SK-N-SH treated with all-trans-retinoic acid at 6 μM for 48 hours (cell line): ENCODE results near the gene ELFN2.

Source experiments
- ATAC-seq: fragments of 200-7000 bp; cut with Tn5 transposase; 3 replicates; pipeline ENCODE4 v1.9.1; 2020; ENCODE audit warnings: mild to moderate bottlenecking, moderate library complexity
- ARNTL ChIP-seq: fragments of 450-650 bp; formaldehyde crosslinking; IDR thresholded peaks from 2 replicates; pipeline ENCODE4 v1.5.0; 2020; ENCODE audit warnings: low read depth, mild to moderate bottlenecking, moderate library complexity, borderline replicate concordance
- CREB5 ChIP-seq: fragments of 250-450 bp; sonication (Bioruptor Pico); IDR thresholded peaks from 2 replicates; pipeline ENCODE4 v1.5.1; 2020; ENCODE audit warnings: low read depth, mild to moderate bottlenecking, moderate library complexity
- CSDC2 ChIP-seq: fragments of 250-450 bp; sonication (Bioruptor Pico); IDR thresholded peaks from 2 replicates; pipeline ENCODE4 v1.5.0; 2020; ENCODE audit warnings: mild to moderate bottlenecking, moderate library complexity
- CSRNP3 ChIP-seq: fragments of 250-450 bp; sonication (Bioruptor Pico); IDR thresholded peaks from 2 replicates; pipeline ENCODE4 v1.5.1; 2021; ENCODE audit warnings: mild to moderate bottlenecking, moderate library complexity
- ESRRG ChIP-seq: fragments of 250-450 bp; sonication (Bioruptor Pico); IDR thresholded peaks from 2 replicates; pipeline ENCODE4 v1.6.1; 2021; ENCODE audit warnings: mild to moderate bottlenecking
- OSR1 ChIP-seq: fragments of 250-450 bp; sonication (Bioruptor Pico); IDR thresholded peaks from 2 replicates; pipeline ENCODE4 v1.8.0; 2022; ENCODE audit warnings: moderate library complexity, mild to moderate bottlenecking, inconsistent platforms
- PATZ1 ChIP-seq: fragments of 250-450 bp; sonication (Bioruptor Pico); IDR thresholded peaks from 2 replicates; pipeline ENCODE4 v1.8.0; 2020; ENCODE audit warnings: mild to moderate bottlenecking, moderate library complexity, borderline replicate concordance
- POU6F1 ChIP-seq: fragments of 250-450 bp; sonication (Bioruptor Pico); IDR thresholded peaks from 2 replicates; pipeline ENCODE4 v1.8.0; 2021; ENCODE audit warnings: low read depth, mild to moderate bottlenecking, moderate library complexity, borderline replicate concordance
- SNAI2 ChIP-seq: fragments of 250-450 bp; sonication (Bioruptor Pico); IDR thresholded peaks from 2 replicates; pipeline ENCODE4 v1.5.0; 2020; ENCODE audit warnings: mild to moderate bottlenecking, moderate library complexity
- TOX ChIP-seq: fragments of 250-450 bp; sonication (Bioruptor Pico); IDR thresholded peaks from 2 replicates; pipeline ENCODE4 v1.8.0; 2021; ENCODE audit warnings: mild to moderate bottlenecking, moderate library complexity, borderline replicate concordance
- TSHZ2 ChIP-seq: fragments of 250-450 bp; sonication (Bioruptor Pico); IDR thresholded peaks from 2 replicates; pipeline ENCODE4 v1.5.0; 2020; ENCODE audit warnings: mild to moderate bottlenecking, moderate library complexity
- ZFP3 ChIP-seq: fragments of 250-450 bp; sonication (Bioruptor Pico); IDR thresholded peaks from 2 replicates; pipeline ENCODE4 v1.5.0; 2020; ENCODE audit warnings: mild to moderate bottlenecking, moderate library complexity
- ZNF565 ChIP-seq: fragments of 450-650 bp; formaldehyde crosslinking; conservative IDR thresholded peaks from 2 replicates; pipeline ENCODE4 v1.5.0; 2020; ENCODE audit warnings: low read depth, mild to moderate bottlenecking, moderate library complexity
- ZNF70 ChIP-seq: fragments of 450-650 bp; formaldehyde crosslinking; IDR thresholded peaks from 2 replicates; pipeline ENCODE4 v1.5.0; 2020; ENCODE audit warnings: mild to moderate bottlenecking, moderate library complexity
- ZNF8 ChIP-seq: fragments of 450-650 bp; formaldehyde crosslinking; IDR thresholded peaks from 2 replicates; pipeline ENCODE4 v1.5.0; 2020; ENCODE audit warnings: mild to moderate bottlenecking, moderate library complexity

Gene ELFN2

DNA sequence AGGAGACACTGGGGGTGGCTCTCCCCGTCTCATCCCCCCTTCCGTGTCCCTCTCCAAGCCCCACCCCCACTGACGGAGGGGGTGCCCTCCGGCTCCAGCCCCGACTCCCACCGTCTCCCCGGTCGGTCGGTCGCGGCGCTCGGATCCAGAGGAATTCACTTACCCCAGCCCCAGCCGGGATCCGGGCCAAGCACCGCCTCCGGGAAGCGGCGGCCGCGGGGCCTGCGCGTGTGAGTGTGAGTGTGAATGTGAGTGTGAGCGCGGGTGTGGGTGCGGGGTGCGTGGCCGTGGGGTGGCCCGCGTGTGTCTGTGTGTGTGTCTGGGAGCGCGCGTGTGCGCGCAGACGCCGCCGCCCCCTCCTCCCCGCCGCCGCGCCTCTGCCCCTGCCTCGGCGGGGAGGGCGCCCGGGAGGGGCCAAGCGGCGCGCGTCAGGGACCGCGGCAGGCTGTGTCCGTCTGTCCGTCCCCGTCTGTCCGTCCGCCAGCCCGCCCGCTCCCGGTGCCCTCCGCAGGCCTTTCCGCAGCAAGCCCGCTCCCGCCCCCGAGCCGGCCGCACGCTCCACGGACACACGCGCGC lies at the start of gene ELFN2:
ELFN2 (minus strand) TSS at position 345 of the 576 bp plus-strand sequence. CDS start 51,945 bp downstream, outside the sequence.
- TF ChIP-seq CSDC2 (no peak), TOX (CRISPR knock-in tag) (no peak), ESRRG (no peak), POU6F1 (no peak), CSRNP3 (CRISPR knock-in tag) (no peak), ZNF565 (CRISPR knock-in tag) (no peak), OSR1 (no peak), CREB5 (no peak), ZNF8 (no peak), TSHZ2 (CRISPR knock-in tag) (no peak), ZFP3 (no peak)
- ATAC-seq: peak; percentile 39

DNA sequence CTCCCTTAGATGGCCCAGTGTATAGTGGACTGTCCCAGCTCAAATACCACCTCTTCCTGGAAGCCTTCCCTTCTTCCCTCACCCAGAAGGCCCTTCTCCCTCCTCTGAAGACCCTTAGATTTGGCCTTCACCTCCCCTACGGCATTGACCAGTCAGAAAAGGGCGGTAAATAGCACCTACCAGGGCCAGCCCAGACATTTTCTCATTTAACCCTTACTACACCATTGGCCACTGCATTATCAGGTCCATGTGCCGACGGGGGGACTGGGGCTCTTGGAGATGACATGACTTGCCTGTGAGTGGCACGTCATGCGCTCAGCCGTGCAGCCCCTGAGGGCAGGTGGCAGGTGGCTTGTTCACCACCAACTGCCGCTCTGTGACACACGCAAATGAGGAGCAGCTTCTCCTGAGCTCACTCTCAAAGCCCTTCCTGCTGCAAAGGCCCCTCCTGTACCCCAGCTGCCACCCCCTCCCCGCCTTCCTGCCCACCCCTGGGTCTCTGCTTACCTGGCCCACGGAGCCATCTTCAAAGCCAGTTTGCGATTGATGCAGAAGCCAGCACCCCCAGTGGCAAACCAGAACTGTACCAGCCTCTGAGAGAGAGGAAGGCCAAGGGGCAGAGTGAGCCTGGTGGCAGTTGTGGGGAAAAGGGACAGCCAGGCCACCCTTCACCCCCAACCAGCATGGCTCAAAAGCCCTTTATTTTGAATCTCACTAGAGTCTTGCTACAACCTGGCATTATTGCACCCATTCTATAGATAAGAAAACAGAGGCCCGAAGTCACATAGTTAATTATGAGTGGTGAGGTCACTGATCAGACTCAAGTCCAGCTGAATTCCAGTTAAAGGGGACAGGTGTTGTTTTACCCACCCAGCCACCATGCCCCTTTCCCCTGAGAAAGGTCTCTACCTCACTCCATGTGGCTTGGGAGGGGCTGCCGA lies 49.4 kb upstream of the ELFN2 start:
- TF ChIP-seq OSR1 (no peak), ZFP3 (no peak), ARNTL (CRISPR knock-in tag) (no peak), ZNF565 (CRISPR knock-in tag) (no peak), CREB5 (no peak), POU6F1 (no peak), ESRRG (no peak), PATZ1 (CRISPR knock-in tag) (no peak), ZNF70 (CRISPR knock-in tag) (no peak), TOX (CRISPR knock-in tag) (no peak), SNAI2 (no peak)
- TF ChIP-seq, all 23 proteins: peak for 0
- ATAC-seq: no peak
